Measurements from ENCODE around the gene NRDE2. TPM values are rescaled to one million over a fixed set of nuclear protein-coding genes. Genes with fewer than 3 reads are reported as not detected.

NRDE2 gene
- total and polyA plus RNA-seq, 2 donors from 2014 or later, result 7.0 to 27.9 TPM

DNA sequence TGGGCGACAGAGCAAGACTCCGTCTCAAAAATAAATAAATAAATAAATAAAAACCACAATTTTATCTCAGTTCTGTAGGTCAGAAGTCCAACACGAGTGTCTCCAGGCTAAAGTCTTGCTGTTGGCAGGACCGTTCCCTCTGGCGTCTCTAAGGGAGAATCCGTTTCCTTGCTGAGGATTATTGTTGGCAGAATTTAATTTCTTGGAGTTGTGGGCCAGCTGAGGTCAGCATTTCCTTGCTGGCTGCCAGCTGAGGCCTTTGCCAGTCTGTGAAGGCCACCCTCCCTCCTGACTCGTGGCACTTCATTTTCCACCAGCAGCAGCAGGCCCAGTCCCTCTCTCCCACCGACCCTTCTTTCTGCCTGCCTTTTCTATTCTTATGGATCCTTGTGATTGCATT lies 58.2 kb downstream of the NRDE2 start:
- Histone ChIP-seq H3K36me3 (ENCODE audit: control insufficient read depth in 2 of 3, insufficient read depth in 3 of 3, low read length in 3 of 3) (peaks cover 3 to 38% (median 36%) of the 10 kb centered on the region in 3 donors), H3K27me3 (ENCODE audit: control insufficient read depth, insufficient read depth, low read length) (no peaks in the 10 kb centered on the region), H3K9ac (ENCODE audit: low read length in 3 of 3) (no peak overlapping the region), H3K4me3 (ENCODE audit: low read length in 3 of 3) (no peak overlapping the region), H3K27ac (ENCODE audit: low read depth in 2 of 2, low read length in 2 of 2) (no peak overlapping the region), H3K9me3 (ENCODE audit: control insufficient read depth in 2 of 3, insufficient read depth in 1 of 3, low read length in 3 of 3) (no peaks in the 10 kb centered on the region), H3K4me1 (ENCODE audit: control insufficient read depth in 2 of 3, insufficient read depth in 2 of 3, low read depth in 1 of 3, low read length in 3 of 3) (peaks cover 0 to 3% (median 0%) of the 10 kb centered on the region in 3 donors)
- TF ChIP-seq, protein P1, sequence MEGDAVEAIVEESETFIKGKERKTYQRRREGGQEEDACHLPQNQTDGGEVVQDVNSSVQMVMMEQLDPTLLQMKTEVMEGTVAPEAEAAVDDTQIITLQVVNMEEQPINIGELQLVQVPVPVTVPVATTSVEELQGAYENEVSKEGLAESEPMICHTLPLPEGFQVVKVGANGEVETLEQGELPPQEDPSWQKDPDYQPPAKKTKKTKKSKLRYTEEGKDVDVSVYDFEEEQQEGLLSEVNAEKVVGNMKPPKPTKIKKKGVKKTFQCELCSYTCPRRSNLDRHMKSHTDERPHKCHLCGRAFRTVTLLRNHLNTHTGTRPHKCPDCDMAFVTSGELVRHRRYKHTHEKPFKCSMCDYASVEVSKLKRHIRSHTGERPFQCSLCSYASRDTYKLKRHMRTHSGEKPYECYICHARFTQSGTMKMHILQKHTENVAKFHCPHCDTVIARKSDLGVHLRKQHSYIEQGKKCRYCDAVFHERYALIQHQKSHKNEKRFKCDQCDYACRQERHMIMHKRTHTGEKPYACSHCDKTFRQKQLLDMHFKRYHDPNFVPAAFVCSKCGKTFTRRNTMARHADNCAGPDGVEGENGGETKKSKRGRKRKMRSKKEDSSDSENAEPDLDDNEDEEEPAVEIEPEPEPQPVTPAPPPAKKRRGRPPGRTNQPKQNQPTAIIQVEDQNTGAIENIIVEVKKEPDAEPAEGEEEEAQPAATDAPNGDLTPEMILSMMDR (IDR thresholded peaks at IDR 0.05; ENCODE audit: borderline replicate concordance, extremely low read depth, insufficient read depth), result no peak
- DNase-seq (no peak), FAIRE-seq (no peak)
- intact Hi-C loops (cut with DNase I), result no loop called here

DNA sequence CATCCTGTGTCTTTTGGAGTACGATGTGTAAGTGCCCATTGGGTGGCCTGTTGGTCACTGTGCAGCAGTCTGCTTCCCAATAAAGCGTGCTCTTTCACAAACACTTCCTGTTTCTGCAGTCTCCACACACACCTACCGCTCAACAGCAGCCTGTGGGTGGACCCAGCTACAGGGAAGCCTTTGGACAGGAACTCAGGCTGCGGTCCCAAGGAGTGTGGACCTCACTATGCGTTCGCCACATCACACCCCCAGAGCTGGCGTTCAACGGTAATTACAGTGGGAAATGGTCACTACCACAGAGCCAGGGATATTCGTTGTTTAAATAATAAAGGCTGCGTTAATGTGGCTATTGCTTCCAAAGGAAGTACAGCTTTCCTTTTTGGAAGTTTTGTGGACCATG lies 59.2 kb downstream of the NRDE2 start:
- DNase-seq, result no peak
- Histone ChIP-seq H3K4me1 (ENCODE audit: control insufficient read depth in 2 of 3, insufficient read depth in 2 of 3, low read depth in 1 of 3, low read length in 3 of 3) (peaks cover 0 to 3% (median 0%) of the 10 kb centered on the region in 3 donors), H3K9me3 (ENCODE audit: control insufficient read depth in 2 of 3, insufficient read depth in 1 of 3, low read length in 3 of 3) (no peaks in the 10 kb centered on the region), H3K4me3 (ENCODE audit: low read length in 3 of 3) (no peak overlapping the region), H3K36me3 (ENCODE audit: control insufficient read depth in 2 of 3, insufficient read depth in 3 of 3, low read length in 3 of 3) (peaks cover 3 to 42% (median 40%) of the 10 kb centered on the region in 3 donors), H3K27ac (ENCODE audit: low read depth in 2 of 2, low read length in 2 of 2) (no peak overlapping the region), H3K27me3 (ENCODE audit: control insufficient read depth, insufficient read depth, low read length) (no peaks in the 10 kb centered on the region), H3K9ac (ENCODE audit: low read length in 3 of 3) (no peak overlapping the region)
- TF ChIP-seq, protein P1 (IDR thresholded peaks at IDR 0.05; ENCODE audit: borderline replicate concordance, extremely low read depth, insufficient read depth), result no peak
- no peak for FAIRE-seq
- intact Hi-C loops (cut with DNase I), result no loop called here

DNA sequence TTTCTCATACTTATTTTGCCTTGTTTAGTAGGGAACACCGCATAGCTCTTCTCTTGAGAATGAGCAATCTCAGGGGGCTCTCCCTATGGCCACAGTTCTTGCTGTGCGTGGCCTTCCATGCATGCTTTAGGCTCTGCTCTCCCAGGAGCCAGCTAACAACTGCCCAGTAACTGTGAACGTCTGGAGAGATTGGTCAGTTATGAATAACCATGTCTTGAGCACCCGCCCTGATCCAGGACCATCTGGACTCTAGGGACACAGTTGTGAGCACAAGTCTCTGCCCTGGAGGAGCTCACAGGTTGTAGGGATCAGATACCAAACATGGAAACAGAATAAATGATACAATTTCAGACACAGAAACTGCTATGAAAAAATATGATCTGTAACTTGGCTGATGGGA lies 63.3 kb downstream of the NRDE2 start:
- no peak for FAIRE-seq
- no peak overlapping the region for H3K9ac ChIP-seq (ENCODE audit: low read length in 3 of 3)
- no peak overlapping the region for H3K4me3 ChIP-seq (ENCODE audit: low read length in 3 of 3)
- no peaks in the 10 kb centered on the region for H3K27me3 ChIP-seq (ENCODE audit: control insufficient read depth, insufficient read depth, low read length)
- no peaks in the 10 kb centered on the region for H3K9me3 ChIP-seq (ENCODE audit: control insufficient read depth in 2 of 3, insufficient read depth in 1 of 3, low read length in 3 of 3)
- H3K4me1 ChIP-seq (ENCODE audit: control insufficient read depth in 2 of 3, insufficient read depth in 2 of 3, low read depth in 1 of 3, low read length in 3 of 3), result no peaks in the 10 kb centered on the region
- no peak overlapping the region for H3K27ac ChIP-seq (ENCODE audit: low read depth in 2 of 2, low read length in 2 of 2)
- TF ChIP-seq, protein P1 (IDR thresholded peaks at IDR 0.05; ENCODE audit: borderline replicate concordance, extremely low read depth, insufficient read depth), result no peak
- no peak for DNase-seq
- intact Hi-C loops (cut with DNase I), result no loop called here
- peaks cover 3 to 65% (median 59%) of the 10 kb centered on the region in 3 donors for H3K36me3 ChIP-seq (ENCODE audit: control insufficient read depth in 2 of 3, insufficient read depth in 3 of 3, low read length in 3 of 3)
